IPS DF 4.7 (cell line): ENCODE data around the gene SLC39A5.

Source experiments
- DNase-seq: peaks from one replicate; pipeline ENCODE4 v3.0.0-alpha.2; 2013; ENCODE audit warnings: low spot score; ENCODE audit errors: extremely low read depth

Gene SLC39A5

GRCh38 chr12:56212361-56212760, 17.5 kb upstream of the SLC39A5 start:
- DNase-seq = no peak

GRCh38 chr12:56213878-56214277, 16.0 kb upstream of the SLC39A5 start:
- no peak for DNase-seq

DNA sequence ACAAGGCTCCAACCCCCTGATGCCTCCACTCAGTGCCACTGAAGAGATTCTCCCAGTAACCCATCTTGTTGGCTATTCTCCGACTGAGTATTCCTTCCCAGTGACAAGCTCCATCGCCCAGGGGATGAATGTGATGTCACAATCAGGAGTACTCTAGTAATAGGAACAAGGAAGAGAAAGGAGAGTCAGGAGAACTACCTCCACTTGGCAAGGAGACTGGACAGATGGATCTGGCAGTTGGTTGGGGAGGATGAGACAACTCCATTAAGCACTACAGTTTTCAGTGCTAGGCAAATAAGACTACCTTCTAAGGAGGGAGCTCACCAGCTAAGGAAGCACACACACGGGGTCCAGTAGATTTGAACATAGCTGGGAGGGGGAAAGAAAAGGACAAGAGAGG, 13.4 kb upstream of the SLC39A5 start:
- no peak for DNase-seq

- DNase-seq = no peak
Measured at GRCh38 chr12:56219840-56220239, 10.0 kb upstream of the SLC39A5 start.

DNA sequence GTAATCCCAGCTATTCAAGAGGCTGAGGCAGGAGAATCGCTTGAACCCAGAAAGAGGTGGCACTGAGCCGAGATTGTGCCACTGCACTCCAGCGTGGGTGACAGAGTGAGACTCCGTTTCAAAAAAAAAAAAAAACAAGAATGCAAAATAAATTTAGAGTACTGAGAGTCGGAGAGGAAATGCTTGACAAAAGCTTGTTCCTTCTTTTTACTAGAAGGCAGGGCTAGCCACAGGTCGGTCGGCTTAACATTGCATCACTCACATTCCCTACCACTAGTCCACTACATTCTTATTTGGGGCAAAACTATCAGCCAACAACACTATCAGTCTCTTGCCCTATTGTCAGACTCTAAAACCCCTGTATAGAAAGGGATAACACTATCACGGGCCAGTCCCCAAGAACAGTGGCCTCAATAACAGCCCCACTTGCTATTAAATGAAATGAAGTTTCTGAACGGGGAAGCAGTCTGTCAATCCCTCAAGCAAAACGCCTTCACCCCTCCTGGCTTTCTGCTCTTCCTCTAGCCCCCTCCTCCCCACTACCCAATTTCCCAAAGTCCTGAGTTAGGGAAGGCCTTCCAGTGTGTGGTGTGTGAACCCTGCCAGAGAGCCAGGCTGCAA, 9.1 kb upstream of the SLC39A5 start:
- no peak for DNase-seq

DNA sequence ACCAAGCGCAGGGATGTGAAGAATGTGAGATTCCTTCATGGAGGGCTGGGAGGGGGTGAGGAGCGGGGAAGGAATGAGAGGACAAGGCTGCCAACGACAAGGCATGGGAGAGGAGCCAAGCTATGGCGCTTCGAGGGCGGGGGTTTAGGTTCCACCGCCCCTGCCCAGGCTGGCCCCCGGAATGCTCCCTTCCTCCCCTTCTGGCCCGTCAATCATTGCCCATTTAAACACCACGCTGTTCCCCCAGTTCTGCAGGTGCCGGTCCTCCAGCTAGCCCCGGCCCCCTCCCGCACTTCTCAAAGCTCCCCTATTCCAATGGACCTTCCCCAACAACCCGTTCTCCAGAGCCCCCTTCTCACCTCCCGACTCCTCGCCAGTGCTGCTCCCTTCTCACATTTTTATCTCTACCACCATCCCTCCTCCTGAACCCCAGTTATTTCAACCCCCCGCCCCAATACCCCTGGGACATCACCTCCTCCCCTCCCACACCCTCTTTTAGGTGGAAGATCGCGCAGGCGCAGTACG, 8.6 kb upstream of the SLC39A5 start:
- no peak for DNase-seq

GRCh38 chr12:56221757-56222530, 7.9 kb upstream of the SLC39A5 start, which contains the start of gene RNF41:
Gene RNF41, minus strand, starts transcription at chr12:56221922. Its CDS starts 7,875 bp downstream, at chr12:56214047.
- peak; percentile 95 for DNase-seq

- no peak for DNase-seq
Measured at GRCh38 chr12:56222531-56222895, 7.3 kb upstream of the SLC39A5 start.

GRCh38 chr12:56223571-56224101, 6.2 kb upstream of the SLC39A5 start:
- no peak for DNase-seq

- DNase-seq = peak; percentile 99
Measured at GRCh38 chr12:56224102-56224701, 5.6 kb upstream of the SLC39A5 start, which contains the start of gene NABP2. Gene NABP2, plus strand, starts transcription at chr12:56224342. Its CDS starts 515 bp downstream, at chr12:56224857.

GRCh38 chr12:56224954-56225353, 4.9 kb upstream of the SLC39A5 start:
- no peak for DNase-seq

- no peak for DNase-seq
Measured at GRCh38 chr12:56229082-56229481, 769 bp upstream of the SLC39A5 start.

DNA sequence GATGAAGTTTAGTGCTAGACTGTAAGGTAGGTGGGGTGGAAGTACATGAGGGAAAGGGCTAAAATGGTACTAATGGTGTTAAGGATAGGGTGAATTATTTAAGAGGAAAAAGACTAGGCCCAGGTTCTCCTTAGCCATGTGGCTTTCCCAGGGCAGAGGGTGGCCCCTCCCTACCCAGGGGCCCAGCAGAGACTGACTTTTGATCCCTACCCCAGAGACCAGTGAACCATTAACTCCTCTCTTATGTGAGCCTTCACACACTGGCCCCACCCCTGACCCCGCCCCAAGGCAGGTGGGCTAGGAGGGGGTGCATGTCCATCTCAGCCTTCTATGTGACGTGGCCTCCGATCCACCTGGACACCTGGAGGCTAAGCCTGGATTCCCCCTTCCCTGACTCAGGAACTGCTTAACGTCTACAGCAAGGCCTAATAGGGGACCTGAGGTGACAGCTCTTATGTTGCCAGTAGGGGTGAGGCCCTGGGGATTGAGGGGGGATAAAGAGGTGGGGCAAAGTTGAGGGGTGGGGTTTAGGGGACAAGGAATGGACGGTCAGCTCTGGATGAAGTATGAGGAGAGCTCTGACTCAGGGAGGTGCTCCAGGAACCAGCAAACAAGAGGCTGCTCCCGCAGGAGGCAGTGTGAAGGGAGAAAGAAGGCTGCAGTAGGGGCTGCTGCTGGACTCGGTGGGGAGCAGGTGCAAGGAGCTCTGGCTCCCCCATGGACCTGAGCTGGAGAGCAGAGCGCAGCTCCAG, 757 bp downstream of the SLC39A5 start:
- no peak for DNase-seq

- no peak for DNase-seq
Measured at GRCh38 chr12:56231184-56231582, 1.3 kb downstream of the SLC39A5 start.

DNA sequence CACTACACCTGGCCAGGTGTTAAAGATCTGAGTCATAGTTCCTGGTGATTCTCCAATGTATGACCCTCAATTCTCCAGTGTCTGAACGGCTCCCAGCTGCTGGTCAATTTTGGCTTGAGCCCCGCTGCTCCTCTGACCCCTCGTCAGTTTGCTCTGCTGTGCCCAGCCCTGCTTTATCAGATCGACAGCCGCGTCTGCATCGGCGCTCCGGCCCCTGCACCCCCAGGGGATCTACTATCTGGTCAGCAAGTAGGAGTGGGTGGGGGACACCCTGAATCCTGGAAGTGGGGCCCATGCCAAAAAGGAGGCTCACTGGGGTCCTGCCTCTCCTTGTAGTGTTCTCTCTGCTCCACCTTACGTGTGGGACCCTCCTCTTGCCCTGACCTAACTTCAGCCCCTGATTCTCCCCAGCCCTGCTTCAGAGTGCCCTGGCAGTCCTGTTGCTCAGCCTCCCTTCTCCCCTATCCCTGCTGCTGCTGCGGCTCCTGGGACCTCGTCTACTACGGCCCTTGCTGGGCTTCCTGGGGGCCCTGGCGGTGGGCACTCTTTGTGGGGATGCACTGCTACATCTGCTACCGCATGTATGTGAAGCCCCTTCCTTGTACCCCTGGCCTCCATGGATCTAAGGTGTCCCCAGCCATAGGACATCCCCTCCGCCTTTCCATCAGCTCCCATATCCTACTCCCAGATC, 5.0 kb downstream of the SLC39A5 start:
- DNase-seq = no peak

- DNase-seq = no peak
Measured at GRCh38 chr12:56236091-56236490, 6.2 kb downstream of the SLC39A5 start.

GRCh38 chr12:56236985-56237384, 7.1 kb downstream of the SLC39A5 start:
- DNase-seq = no peak

- no peak for DNase-seq
Measured at GRCh38 chr12:56237552-56237951, 7.7 kb downstream of the SLC39A5 start.

DNA sequence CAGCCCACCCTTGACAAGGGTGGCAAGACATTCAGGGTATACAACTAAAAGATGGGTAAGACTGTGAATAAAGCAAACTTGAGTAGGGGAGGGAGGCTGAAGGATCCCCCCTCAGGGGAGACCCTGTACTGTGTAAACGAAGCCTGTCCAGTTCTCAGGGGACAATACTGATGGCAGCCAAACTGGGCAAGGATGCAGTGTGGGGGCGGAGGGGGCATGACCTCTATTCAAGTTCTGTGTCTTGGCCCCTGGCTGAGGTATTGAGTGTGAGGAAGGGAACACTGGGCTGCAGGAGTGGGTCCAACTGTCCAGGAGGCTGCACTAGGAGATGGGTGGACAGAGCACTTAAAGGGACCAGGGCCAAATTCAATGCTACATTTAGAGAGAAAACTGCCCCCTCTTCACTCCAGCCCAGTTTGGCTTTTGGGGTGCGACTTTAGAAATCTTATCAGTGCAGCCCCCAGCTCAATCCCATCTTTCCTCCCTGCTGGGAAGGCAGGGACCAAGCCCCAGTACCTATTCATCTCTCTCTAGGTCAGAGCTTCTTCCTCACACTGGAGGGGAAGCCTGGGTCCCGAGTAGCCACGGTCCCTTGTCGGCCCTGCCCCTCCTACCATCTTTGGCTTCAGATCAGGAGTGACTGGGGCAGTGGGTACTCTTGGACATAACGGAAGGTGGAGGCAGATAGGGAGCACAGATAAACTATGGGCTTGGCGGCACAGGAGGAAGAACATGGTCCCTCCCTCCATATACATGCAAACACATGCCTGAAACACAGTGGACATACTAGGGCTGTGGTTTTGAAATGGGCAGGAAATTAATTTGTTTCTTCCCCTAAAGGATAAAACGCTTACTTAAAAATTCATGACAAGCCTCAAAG, 11.8 kb downstream of the SLC39A5 start:
- no peak for DNase-seq

DNA sequence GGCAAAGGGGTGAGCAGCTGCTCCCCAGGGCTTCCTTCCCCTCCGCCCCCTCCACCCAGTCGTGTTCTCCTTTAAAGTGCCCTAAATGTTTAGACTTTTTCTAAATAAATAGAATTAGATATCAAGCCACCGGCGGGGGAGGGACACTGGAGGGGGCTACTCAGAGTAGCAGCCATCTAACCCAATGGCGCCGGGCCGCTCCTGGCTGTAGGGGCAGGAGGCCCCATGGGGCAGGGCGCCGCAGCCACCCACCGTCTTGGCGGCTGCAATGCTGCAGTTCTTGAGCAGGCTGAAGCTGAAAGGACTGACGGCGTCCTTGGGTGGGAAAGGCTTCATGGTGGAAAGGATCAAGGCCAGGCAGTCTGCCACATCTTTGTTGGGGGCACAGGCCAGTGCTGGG, 13.1 kb downstream of the SLC39A5 start:
- DNase-seq = no peak
